ENCODE data around the gene RNASET2.

The RNASET2 gene

GRCh38 chr6:166925141-166925996, 31.0 kb downstream of the RNASET2 start:
- TF ChIP-seq FOXP2 (optimal IDR thresholded peaks at IDR 0.05; ENCODE audit: borderline replicate concordance, extremely low read depth, extremely low read length, insufficient read depth) (no peak), SIN3A (IDR thresholded peaks at IDR 0.05; ENCODE audit: borderline replicate concordance, insufficient read depth, low read length) (no peak), POLR2AphosphoS5 (IDR thresholded peaks at IDR 0.05; ENCODE audit: low read depth, low read length) (no peak), TAF1 (IDR thresholded peaks at IDR 0.05; ENCODE audit: borderline replicate concordance, insufficient read depth, low read length) (no peak)
- TF ChIP-seq, protein P1, sequence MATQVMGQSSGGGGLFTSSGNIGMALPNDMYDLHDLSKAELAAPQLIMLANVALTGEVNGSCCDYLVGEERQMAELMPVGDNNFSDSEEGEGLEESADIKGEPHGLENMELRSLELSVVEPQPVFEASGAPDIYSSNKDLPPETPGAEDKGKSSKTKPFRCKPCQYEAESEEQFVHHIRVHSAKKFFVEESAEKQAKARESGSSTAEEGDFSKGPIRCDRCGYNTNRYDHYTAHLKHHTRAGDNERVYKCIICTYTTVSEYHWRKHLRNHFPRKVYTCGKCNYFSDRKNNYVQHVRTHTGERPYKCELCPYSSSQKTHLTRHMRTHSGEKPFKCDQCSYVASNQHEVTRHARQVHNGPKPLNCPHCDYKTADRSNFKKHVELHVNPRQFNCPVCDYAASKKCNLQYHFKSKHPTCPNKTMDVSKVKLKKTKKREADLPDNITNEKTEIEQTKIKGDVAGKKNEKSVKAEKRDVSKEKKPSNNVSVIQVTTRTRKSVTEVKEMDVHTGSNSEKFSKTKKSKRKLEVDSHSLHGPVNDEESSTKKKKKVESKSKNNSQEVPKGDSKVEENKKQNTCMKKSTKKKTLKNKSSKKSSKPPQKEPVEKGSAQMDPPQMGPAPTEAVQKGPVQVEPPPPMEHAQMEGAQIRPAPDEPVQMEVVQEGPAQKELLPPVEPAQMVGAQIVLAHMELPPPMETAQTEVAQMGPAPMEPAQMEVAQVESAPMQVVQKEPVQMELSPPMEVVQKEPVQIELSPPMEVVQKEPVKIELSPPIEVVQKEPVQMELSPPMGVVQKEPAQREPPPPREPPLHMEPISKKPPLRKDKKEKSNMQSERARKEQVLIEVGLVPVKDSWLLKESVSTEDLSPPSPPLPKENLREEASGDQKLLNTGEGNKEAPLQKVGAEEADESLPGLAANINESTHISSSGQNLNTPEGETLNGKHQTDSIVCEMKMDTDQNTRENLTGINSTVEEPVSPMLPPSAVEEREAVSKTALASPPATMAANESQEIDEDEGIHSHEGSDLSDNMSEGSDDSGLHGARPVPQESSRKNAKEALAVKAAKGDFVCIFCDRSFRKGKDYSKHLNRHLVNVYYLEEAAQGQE (IDR thresholded peaks at IDR 0.05; ENCODE audit: insufficient read depth in 1 of 2, low read depth in 2 of 2, low read length in 2 of 2): no peak

- TF ChIP-seq SIN3A (IDR thresholded peaks at IDR 0.05; ENCODE audit: borderline replicate concordance, insufficient read depth, low read length) (no peak), TAF1 (IDR thresholded peaks at IDR 0.05; ENCODE audit: borderline replicate concordance, insufficient read depth, low read length) (no peak)
Observed at GRCh38 chr6:166924531-166924930, 31.8 kb downstream of the RNASET2 start.

DNA sequence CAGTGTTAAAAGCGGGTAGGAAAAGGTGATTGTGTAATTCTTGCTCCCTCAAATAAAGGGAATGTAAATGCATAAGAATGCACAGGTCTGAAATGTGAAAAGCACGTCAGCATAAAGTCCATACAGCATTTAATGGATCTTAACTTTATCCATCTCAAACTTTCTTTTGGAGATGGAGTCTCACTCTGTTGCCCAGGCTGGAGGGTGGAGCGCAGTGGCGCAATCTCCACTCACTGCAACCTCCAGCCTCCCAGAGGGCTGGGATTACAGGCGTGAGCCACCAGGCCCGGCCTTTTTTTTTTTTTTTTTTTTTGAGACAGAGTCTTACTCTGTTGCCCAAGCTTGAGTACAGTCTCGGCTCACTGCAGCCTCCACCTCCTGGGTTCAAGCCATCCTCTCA, 33.4 kb downstream of the RNASET2 start:
- TF ChIP-seq, protein P1 (IDR thresholded peaks at IDR 0.05; ENCODE audit: insufficient read depth in 1 of 2, low read depth in 2 of 2, low read length in 2 of 2): no peak
- TF ChIP-seq TAF1 (IDR thresholded peaks at IDR 0.05; ENCODE audit: borderline replicate concordance, insufficient read depth, low read length) (no peak), FOXP2 (optimal IDR thresholded peaks at IDR 0.05; ENCODE audit: borderline replicate concordance, extremely low read depth, extremely low read length, insufficient read depth) (no peak), SIN3A (IDR thresholded peaks at IDR 0.05; ENCODE audit: borderline replicate concordance, insufficient read depth, low read length) (no peak), POLR2AphosphoS5 (IDR thresholded peaks at IDR 0.05; ENCODE audit: low read depth, low read length) (no peak)

- TF ChIP-seq SIN3A (IDR thresholded peaks at IDR 0.05; ENCODE audit: borderline replicate concordance, insufficient read depth, low read length): no peak
Observed at GRCh38 chr6:166921570-166921969, 34.8 kb downstream of the RNASET2 start.

- TF ChIP-seq TAF1 (IDR thresholded peaks at IDR 0.05; ENCODE audit: borderline replicate concordance, insufficient read depth, low read length) (no peak), FOXP2 (optimal IDR thresholded peaks at IDR 0.05; ENCODE audit: borderline replicate concordance, extremely low read depth, extremely low read length, insufficient read depth) (no peak), POLR2AphosphoS5 (IDR thresholded peaks at IDR 0.05; ENCODE audit: low read depth, low read length) (no peak), SIN3A (IDR thresholded peaks at IDR 0.05; ENCODE audit: borderline replicate concordance, insufficient read depth, low read length) (no peak)
- TF ChIP-seq, protein P1 (IDR thresholded peaks at IDR 0.05; ENCODE audit: insufficient read depth in 1 of 2, low read depth in 2 of 2, low read length in 2 of 2): no peak
Observed at GRCh38 chr6:166916824-166917223, 39.5 kb downstream of the RNASET2 start.

DNA sequence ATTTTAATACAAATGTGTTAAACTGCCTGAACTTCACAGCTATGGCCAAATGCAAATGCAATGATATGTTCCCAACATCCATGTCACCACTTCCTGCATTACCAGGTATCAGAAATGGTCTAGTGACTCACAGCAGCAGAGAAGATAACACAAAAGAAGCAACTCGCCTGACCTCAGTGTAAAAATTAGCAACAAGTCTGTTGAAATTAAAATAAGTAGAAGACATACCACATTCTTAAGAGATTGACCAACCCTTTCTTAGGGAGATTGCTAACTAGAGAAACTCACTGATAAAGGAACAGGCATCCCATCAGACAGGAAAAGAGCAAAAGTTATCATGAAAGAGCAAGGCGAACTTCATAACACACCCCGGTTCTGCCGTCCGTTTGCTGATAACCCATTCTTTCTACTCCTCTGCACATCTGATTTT, 45.1 kb downstream of the RNASET2 start:
- TF ChIP-seq, protein P1 (IDR thresholded peaks at IDR 0.05; ENCODE audit: insufficient read depth in 1 of 2, low read depth in 2 of 2, low read length in 2 of 2): no peak
- TF ChIP-seq FOXP2 (optimal IDR thresholded peaks at IDR 0.05; ENCODE audit: borderline replicate concordance, extremely low read depth, extremely low read length, insufficient read depth): no peak
- TF ChIP-seq SIN3A (IDR thresholded peaks at IDR 0.05; ENCODE audit: borderline replicate concordance, insufficient read depth, low read length): no peak
